ENCODE results near the gene CHAC1.

DNA sequence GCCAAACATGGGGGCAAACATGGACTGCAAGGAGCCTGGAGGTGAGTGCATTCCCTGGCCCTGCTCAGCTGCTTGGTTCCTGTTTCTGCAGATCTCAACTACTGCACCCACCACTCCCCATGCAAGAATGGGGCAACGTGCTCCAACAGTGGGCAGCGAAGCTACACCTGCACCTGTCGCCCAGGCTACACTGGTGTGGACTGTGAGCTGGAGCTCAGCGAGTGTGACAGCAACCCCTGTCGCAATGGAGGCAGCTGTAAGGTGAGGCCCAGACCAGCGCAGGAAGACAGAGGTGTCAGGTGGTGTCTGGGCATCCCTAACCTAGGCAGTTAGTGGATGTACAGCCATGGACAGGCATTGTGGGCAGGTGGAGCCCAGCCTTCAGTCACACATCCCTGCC, 18.8 kb upstream of the CHAC1 start:
- TF ChIP-seq CTCF (IDR thresholded peaks at IDR 0.05) (no peak), POLR2A (IDR thresholded peaks at IDR 0.05) (no peak)
